Retinal pigment epithelial cell (primary cell): Measurements from ENCODE around the gene ZNF710.

Experiments
- DNase-seq: peaks from one replicate; pipeline ENCODE4 v3.0.0-alpha.2; 2010; ENCODE audit warnings: low read depth
- H3K4me3 ChIP-seq: 2 replicates; pipeline ENCODE4 v1.5.1; 2011; ENCODE audit warnings: mild to moderate bottlenecking, low read length, control low read depth, moderate library complexity
- CTCF ChIP-seq: conservative IDR thresholded peaks from 2 replicates; pipeline ENCODE4 v1.5.1; 2011; ENCODE audit warnings: low read depth, low read length, control low read depth, inconsistent platforms

ZNF710 gene

GRCh38 chr15:90113166-90113565 lies 112.0 kb downstream of the ZNF710 start:
- TF ChIP-seq CTCF, result no peak
- no peak for DNase-seq

GRCh38 chr15:90114451-90114901 lies 113.4 kb downstream of the ZNF710 start:
- no peak for TF ChIP-seq CTCF
- DNase-seq, result no peak

More at GRCh38 chr15:90113166-90113565, 112.0 kb downstream of the ZNF710 start:
- H3K4me3 ChIP-seq, result no peak overlapping the region

GRCh38 chr15:90115783-90116182 lies 114.7 kb downstream of the ZNF710 start:
- DNase-seq, result no peak
- TF ChIP-seq CTCF, result no peak
- no peak overlapping the region for H3K4me3 ChIP-seq

More at GRCh38 chr15:90114451-90114901, 113.4 kb downstream of the ZNF710 start:
- no peak overlapping the region for H3K4me3 ChIP-seq

GRCh38 chr15:90119367-90119766 lies 118.2 kb downstream of the ZNF710 start:
- no peak overlapping the region for H3K4me3 ChIP-seq
- DNase-seq, result no peak
- TF ChIP-seq CTCF, result no peak

GRCh38 chr15:90121086-90121485 lies 120.0 kb downstream of the ZNF710 start:
- no peak for TF ChIP-seq CTCF
- H3K4me3 ChIP-seq, result no peak overlapping the region
- DNase-seq, result no peak

- H3K4me3 ChIP-seq, result no peak overlapping the region
- no peak for TF ChIP-seq CTCF
- DNase-seq, result no peak
Observed at GRCh38 chr15:90124507-90124906, 123.4 kb downstream of the ZNF710 start.

- TF ChIP-seq CTCF, result no peak
- DNase-seq, result no peak
- no peak overlapping the region for H3K4me3 ChIP-seq
Observed at GRCh38 chr15:90126022-90126421, 124.9 kb downstream of the ZNF710 start.
